GM18909 (cell line): Measurements from ENCODE around the gene HERPUD1.
"Not testable (repeated sequence)": the region's sequence is repeated elsewhere in the genome, so short reads cannot be mapped to it uniquely, and the experiment has no call there.

Source experiments
- ATAC-seq: cut with Tn5 transposase; IDR thresholded peaks from one replicate; pipeline ENCODE4 v1.9.1; 2021; ENCODE audit warnings: mild to moderate bottlenecking; ENCODE audit not compliant: unreplicated experiment, poor library complexity

The HERPUD1 gene

GRCh38 chr16:56931892-56932720, at the start of gene HERPUD1:
TSS of gene HERPUD1 (plus strand) at chr16:56932142. CDS start at chr16:56932245, 103 bp downstream.
- peak; percentile 90 for ATAC-seq

GRCh38 chr16:56883586-56883985, 48.4 kb upstream of the HERPUD1 start:
- no peak for ATAC-seq

- ATAC-seq: no peak
Observed at GRCh38 chr16:56884026-56884582, 47.8 kb upstream of the HERPUD1 start.

- not testable (repeated sequence) for ATAC-seq
Observed at GRCh38 chr16:56884929-56885328, 47.0 kb upstream of the HERPUD1 start.

GRCh38 chr16:56885446-56886162, 46.3 kb upstream of the HERPUD1 start:
- ATAC-seq: no peak

- no peak for ATAC-seq
Observed at GRCh38 chr16:56886296-56886695, 45.6 kb upstream of the HERPUD1 start.

DNA sequence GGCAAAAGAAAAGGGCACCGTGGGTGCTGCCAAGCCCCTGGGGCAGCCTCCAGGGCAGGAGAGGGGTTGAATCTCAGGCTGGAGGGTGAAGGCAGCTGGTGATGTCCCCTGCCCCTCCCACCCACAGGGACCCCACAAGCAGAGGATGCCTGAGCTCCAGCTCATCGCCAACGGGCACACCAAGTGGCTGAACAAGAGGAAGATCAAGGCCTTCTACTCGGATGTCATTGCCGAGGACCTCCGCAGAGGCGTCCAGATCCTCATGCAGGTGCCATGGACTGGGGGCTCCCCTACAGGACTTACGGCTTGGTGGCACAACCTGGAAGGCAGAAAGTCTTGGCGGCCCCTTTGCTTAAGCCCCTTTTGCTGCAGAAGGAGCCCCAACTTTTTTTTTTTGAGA, 45.1 kb upstream of the HERPUD1 start:
- ATAC-seq: no peak

- ATAC-seq: no peak
Observed at GRCh38 chr16:56888806-56889205, 43.1 kb upstream of the HERPUD1 start.

DNA sequence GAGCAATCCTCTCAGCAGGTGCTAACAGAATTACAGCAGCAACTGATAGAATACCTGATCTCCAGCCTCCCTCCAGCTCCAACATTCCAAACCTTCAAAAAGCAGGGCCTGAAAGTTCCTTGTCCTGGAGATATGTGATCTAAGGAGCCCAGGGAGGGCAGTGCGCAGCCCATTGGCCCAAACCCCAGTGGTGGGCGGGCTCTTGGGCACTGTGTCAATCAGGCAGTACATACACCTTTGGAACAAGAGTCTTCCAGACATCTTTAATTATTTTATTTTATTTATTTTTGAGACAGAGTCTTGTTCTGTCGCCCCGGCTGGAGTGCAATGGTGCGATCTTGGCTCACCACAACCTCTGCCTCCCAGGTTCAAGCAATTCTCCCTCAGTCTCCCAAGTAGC, 42.7 kb upstream of the HERPUD1 start:
- no peak for ATAC-seq

DNA sequence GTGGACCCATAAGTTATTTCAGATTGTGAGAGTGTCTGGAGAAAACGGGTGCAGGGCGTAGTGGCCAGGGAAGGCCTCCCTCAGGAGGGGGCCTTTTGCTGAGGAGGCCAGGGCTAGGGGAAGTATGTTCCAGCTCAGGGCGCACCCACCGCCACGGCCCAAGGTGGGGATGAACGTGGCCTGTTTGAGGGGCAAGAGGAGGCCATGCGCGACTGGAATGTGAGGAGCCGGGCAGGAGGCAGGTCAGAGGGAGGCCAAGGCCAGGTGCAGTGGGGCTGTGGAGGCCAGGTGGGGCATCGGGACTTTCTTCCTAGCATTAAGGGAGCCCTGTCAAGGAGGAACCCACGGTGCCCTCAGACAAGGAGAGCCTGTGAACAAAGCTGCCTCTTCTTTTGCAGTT, 40.3 kb upstream of the HERPUD1 start:
- no peak for ATAC-seq

DNA sequence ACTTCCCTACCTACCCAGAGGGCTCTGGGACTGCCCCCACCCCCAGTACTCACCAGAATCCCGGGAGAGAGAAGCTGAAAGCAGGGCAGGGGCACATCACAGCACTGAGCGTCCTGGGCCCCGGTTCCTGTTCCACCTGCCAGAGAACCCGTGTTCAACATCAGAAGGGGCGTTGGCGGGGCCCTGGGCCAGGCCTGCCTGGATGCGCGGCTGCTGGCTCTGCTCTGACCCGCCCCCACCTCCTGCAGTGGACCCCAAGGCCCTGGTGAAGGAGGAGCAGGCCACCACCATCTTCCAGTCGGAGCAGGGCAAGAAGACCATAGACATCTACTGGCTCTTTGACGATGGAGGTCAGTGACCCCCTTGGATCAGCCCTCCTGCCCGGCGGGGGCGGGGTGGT, 39.2 kb upstream of the HERPUD1 start:
- no peak for ATAC-seq

DNA sequence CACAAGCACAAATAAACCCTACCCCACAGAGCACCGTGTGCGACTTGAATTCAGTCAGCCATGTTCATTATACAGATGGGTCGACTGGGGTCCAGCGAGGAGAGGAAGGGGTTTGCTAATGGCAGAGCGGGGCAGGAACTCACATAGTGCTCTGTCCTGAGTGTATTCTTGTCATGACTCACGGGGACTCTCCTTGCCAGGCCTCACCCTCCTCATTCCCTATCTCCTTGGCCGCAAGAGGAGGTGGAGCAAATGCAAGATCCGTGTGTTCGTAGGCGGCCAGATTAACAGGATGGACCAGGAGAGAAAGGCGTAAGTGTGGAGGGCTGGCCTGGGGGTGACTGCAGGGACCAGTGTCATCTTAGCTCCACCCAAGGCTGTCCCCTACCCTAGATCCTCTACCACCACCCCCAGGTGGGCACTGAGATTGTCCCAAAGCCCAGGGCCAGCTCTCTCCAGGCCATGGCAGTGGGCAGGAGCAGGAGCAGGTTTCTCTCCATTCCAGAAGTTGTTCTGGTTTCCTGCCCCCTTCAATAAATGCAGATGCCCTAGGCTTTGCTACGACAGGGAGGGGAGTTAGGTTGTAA, 37.5 kb upstream of the HERPUD1 start:
- no peak for ATAC-seq

- no peak for ATAC-seq
Observed at GRCh38 chr16:56895813-56896212, 36.1 kb upstream of the HERPUD1 start.

GRCh38 chr16:56896244-56896643, 35.7 kb upstream of the HERPUD1 start:
- no peak for ATAC-seq

- no peak for ATAC-seq
Observed at GRCh38 chr16:56897026-56897799, 34.7 kb upstream of the HERPUD1 start.

- ATAC-seq: no peak
Observed at GRCh38 chr16:56898847-56899246, 33.1 kb upstream of the HERPUD1 start.

DNA sequence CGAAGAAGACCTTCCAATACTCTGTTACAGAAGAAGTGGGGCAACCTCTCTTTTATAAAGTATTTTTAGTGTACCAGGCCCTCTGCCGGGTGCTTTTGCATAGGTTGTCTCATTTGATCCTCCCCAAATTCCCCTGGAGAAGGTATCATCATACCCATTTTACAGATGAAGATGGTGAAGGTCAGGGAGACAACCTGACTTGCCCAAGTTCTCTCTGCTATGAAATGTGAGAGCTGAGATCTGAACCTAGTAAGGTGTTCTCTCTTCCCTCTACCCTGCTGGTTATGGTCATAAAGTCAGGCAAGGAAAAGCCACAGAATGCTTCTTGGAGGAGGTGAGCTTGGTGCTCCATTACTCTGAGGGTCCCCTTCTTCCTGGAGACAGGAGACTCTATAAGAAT, 28.1 kb upstream of the HERPUD1 start:
- no peak for ATAC-seq

DNA sequence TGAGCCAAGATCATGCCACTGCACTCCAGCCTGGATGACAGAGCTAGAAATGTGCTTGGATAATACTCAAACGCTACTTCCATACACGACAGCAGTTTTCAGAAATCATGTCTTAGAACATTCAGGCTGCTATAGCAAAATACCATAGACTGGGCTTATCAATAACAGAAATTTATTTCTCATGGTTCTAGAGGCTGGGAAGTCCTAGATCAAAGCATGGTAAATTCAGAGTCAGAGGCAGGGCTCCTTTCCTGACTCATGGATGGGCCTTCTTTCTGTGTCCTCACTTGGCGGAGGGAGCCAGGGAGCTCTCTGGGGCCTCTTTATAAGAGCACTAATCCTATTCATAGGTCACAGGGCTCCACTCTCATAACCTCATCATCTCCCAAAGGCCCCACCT, 24.5 kb upstream of the HERPUD1 start:
- ATAC-seq: no peak

GRCh38 chr16:56909527-56909979, 22.4 kb upstream of the HERPUD1 start:
- ATAC-seq: no peak

DNA sequence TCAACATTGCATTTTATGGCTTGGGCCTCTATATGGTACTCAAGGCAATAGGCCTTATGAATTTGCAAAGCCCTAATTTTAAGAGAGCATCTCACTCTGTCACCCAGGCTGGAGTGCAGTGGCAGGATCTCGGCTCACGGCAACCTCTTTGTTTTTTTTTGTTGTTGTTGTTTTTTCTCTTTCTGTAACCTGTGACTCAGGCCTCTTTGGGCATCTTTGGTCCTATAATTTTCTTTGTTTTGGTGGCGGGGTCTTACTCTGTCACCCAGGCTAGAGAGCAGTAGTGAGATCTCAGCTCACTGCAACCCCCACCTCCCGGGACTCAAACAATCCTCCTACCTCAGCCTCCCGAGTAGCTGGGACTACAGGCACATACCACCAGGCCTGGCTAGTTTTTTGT, 21.8 kb upstream of the HERPUD1 start:
- ATAC-seq: no peak
